GM23248 (cell line): ENCODE data around the gene SYMPK. TPM values are rescaled to one million over a fixed set of nuclear protein-coding genes. Genes with fewer than 3 reads are reported as not detected.

Experiments used
- DNase-seq: peaks from one replicate; pipeline ENCODE4 v3.0.0-alpha.2; 2015
- H2AFZ ChIP-seq: fragments of 200-600 bp; sonication (generic); 2 replicates; pipeline ENCODE4 v1.6.1; 2016; ENCODE audit warnings: antibody characterized with exemption
- H3F3A ChIP-seq: fragments of 200-600 bp; sonication (generic); 2 replicates; pipeline ENCODE4 v1.6.1; 2016; ENCODE audit warnings: mild to moderate bottlenecking, antibody characterized with exemption, mixed run types; ENCODE audit not compliant: insufficient read depth
- H3K27ac ChIP-seq: fragments of 200-600 bp; sonication (generic); 2 replicates; pipeline ENCODE4 v1.5.1; 2016; ENCODE audit warnings: mild to moderate bottlenecking
- H3K27me3 ChIP-seq: fragments of 200-600 bp; sonication (generic); replicated peaks from 2 replicates; pipeline ENCODE4 v1.6.1; 2016; ENCODE audit warnings: mild to moderate bottlenecking; ENCODE audit not compliant: insufficient read depth
- H3K36me3 ChIP-seq: fragments of 200-600 bp; sonication (generic); 2 replicates; pipeline ENCODE4 v1.6.1; 2016; ENCODE audit warnings: low read depth, mild to moderate bottlenecking
- H3K4me1 ChIP-seq: fragments of 200-600 bp; sonication (generic); 2 replicates; pipeline ENCODE4 v1.6.1; 2016; ENCODE audit warnings: mild to moderate bottlenecking; ENCODE audit not compliant: insufficient read depth
- H3K4me2 ChIP-seq: fragments of 200-600 bp; sonication (generic); one replicate; pipeline ENCODE4 v1.6.1; 2016; ENCODE audit warnings: mild to moderate bottlenecking; ENCODE audit not compliant: unreplicated experiment
- H3K4me3 ChIP-seq: fragments of 200-600 bp; sonication (generic); 2 replicates; pipeline ENCODE4 v1.5.1; 2016; ENCODE audit warnings: mild to moderate bottlenecking
- H3K79me2 ChIP-seq: fragments of 200-600 bp; sonication (generic); 2 replicates; pipeline ENCODE4 v1.6.1; 2016; ENCODE audit warnings: mild to moderate bottlenecking; ENCODE audit not compliant: insufficient read depth
- H3K9ac ChIP-seq: fragments of 200-600 bp; sonication (generic); 2 replicates; pipeline ENCODE4 v1.6.1; 2016; ENCODE audit warnings: mild to moderate bottlenecking
- H3K9me2 ChIP-seq: fragments of 200-600 bp; sonication (generic); 2 replicates; pipeline ENCODE4 v1.6.1; 2016; ENCODE audit warnings: mixed run types, mild to moderate bottlenecking, moderate library complexity; ENCODE audit not compliant: insufficient read depth
- H3K9me3 ChIP-seq: fragments of 200-600 bp; sonication (generic); one replicate; pipeline ENCODE4 v1.6.1; 2017; ENCODE audit warnings: low read depth
- H4K20me1 ChIP-seq: fragments of 200-600 bp; sonication (generic); 2 replicates; pipeline ENCODE4 v1.6.0; 2016; ENCODE audit not compliant: insufficient read depth
- EZH2 ChIP-seq: fragments of 200-600 bp; sonication (generic); IDR thresholded peaks from 2 replicates; pipeline ENCODE4 v1.6.1; 2018; ENCODE audit warnings: antibody characterized with exemption, mild to moderate bottlenecking; ENCODE audit not compliant: insufficient read depth, poor library complexity, severe bottlenecking
- EZH2phosphoT487 ChIP-seq: fragments of 200-600 bp; sonication (generic); IDR thresholded peaks from 2 replicates; pipeline ENCODE4 v1.6.1; 2018; ENCODE audit warnings: antibody characterized with exemption, moderate library complexity, mild to moderate bottlenecking, low read depth; ENCODE audit not compliant: insufficient read depth
- WGBS, 2 experiments: methylation state at CpG; one replicate each; pipeline ENCODE4 v1.1.6; 2015 to 2017; ENCODE audit warnings: low lambda C conversion rate in 2 of 2, low coverage in 1 of 2; ENCODE audit errors: missing lambda C conversion rate in 2 of 2; 5-methylcytosine and 5-hydroxymethylcytosine counted together
- in situ Hi-C: fragments of 300-500 bp; cut with MboI; formaldehyde crosslinking; loops from 2 replicates; pipeline ENCODE4 v1.15.0; 2020
- polyA plus RNA-seq: library from polyadenylated mRNA; unstranded; fragments of >200 nt; fragmentation: Nextera tagmentation; extraction: Ambion mirVana; gene quantifications from 2 replicates; pipeline ENCODE4 v1.2.1, GENCODE V29; 2016
- total RNA-seq: library from RNA; depleted of rRNA; stranded (reverse); fragments of >200 nt; shearing (Covaris generic); gene quantifications from 2 replicates; pipeline ENCODE4 v1.2.3, GENCODE V29; 2014

The SYMPK gene
- total and polyA plus RNA-seq, 2 experiments from 2014 or later: 17.8 to 28.1 TPM

GRCh38 chr19:45895519-45895972 is 32.6 kb upstream of the SYMPK start:
- no peak overlapping the region for H3K4me2 ChIP-seq
- 49% methylated on average over 9 of the region's 9 CpGs for WGBS, 2 experiments
- no peak overlapping the region for H3K9ac ChIP-seq
- H4K20me1 ChIP-seq: no peaks in the 10 kb centered on the region
- H3K27ac ChIP-seq: no peak overlapping the region
- in situ Hi-C loops: no loop called here
- peaks cover 7% of the 10 kb centered on the region; the same call in 1 of the 2 replicates for H3K79me2 ChIP-seq
- no peaks in the 10 kb centered on the region for H3K27me3 ChIP-seq
- no peaks in the 10 kb centered on the region for H3K9me3 ChIP-seq
- no peaks in the 10 kb centered on the region for H3K4me1 ChIP-seq
- no peak overlapping the region for H2AFZ ChIP-seq
- H3F3A ChIP-seq: no peaks in the 10 kb centered on the region
- no peak for DNase-seq
- H3K36me3 ChIP-seq: no peaks in the 10 kb centered on the region; the same call in 1 of the 2 replicates
- no peak overlapping the region for H3K4me3 ChIP-seq
- TF ChIP-seq EZH2phosphoT487 (no peak), EZH2 (no peak)
- no peaks in the 10 kb centered on the region for H3K9me2 ChIP-seq

GRCh38 chr19:45890877-45891276 is 27.9 kb upstream of the SYMPK start:
- no peak for DNase-seq
- no peaks in the 10 kb centered on the region for H3K27me3 ChIP-seq
- H3K9me3 ChIP-seq: no peaks in the 10 kb centered on the region
- peaks cover 4% of the 10 kb centered on the region; the same call in 1 of the 2 replicates for H3K4me1 ChIP-seq
- H2AFZ ChIP-seq: no peak overlapping the region
- no peaks in the 10 kb centered on the region for H4K20me1 ChIP-seq
- H3K36me3 ChIP-seq: no peaks in the 10 kb centered on the region
- TF ChIP-seq EZH2: no peak
- TF ChIP-seq EZH2phosphoT487: no peak
- H3K9me2 ChIP-seq: no peaks in the 10 kb centered on the region
- no peak overlapping the region for H3K4me3 ChIP-seq
- 0 to 77% methylated on average over 1 to 17 of the region's 17 CpGs for WGBS, 2 experiments
- no peak overlapping the region for H3K4me2 ChIP-seq
- H3K9ac ChIP-seq: no peak overlapping the region
- no peaks in the 10 kb centered on the region for H3K79me2 ChIP-seq
- no peak overlapping the region for H3K27ac ChIP-seq
- in situ Hi-C loops: no loop called here
- peaks cover 5% of the 10 kb centered on the region; the same call in 1 of the 2 replicates for H3F3A ChIP-seq

GRCh38 chr19:45889210-45889885 is 26.4 kb upstream of the SYMPK start:
- Histone ChIP-seq H3K4me2 (no peak overlapping the region), H3K36me3 (no peaks in the 10 kb centered on the region), H4K20me1 (no peaks in the 10 kb centered on the region), H3K27ac (no peak overlapping the region), H2AFZ (no peak overlapping the region), H3K79me2 (peaks cover 13% of the 10 kb centered on the region), H3K9me3 (no peaks in the 10 kb centered on the region), H3K27me3 (no peaks in the 10 kb centered on the region), H3K4me1 (peaks cover 4% of the 10 kb centered on the region; the same call in 1 of the 2 replicates), H3K9me2 (no peaks in the 10 kb centered on the region), H3F3A (peaks cover 5% of the 10 kb centered on the region; the same call in 1 of the 2 replicates), H3K9ac (no peak overlapping the region), H3K4me3 (no peak overlapping the region)
- WGBS, 2 experiments: 56 to 57% methylated on average over 5 to 6 of the region's 6 CpGs
- DNase-seq: no peak
- TF ChIP-seq EZH2: no peak
- TF ChIP-seq EZH2phosphoT487: no peak
- in situ Hi-C loops: no loop called here

- no peaks in the 10 kb centered on the region for H3K9me2 ChIP-seq
- 42 to 48% methylated on average over 10 of the region's 10 CpGs for WGBS, 2 experiments
- H4K20me1 ChIP-seq: no peaks in the 10 kb centered on the region
- H2AFZ ChIP-seq: peak overlapping the region; percentile 88
- H3K36me3 ChIP-seq: no peaks in the 10 kb centered on the region
- peak overlapping the region; percentile 92 for H3K9ac ChIP-seq
- peak overlapping the region; percentile 79 for H3K27ac ChIP-seq
- H3F3A ChIP-seq: peaks cover 5% of the 10 kb centered on the region; the same call in 1 of the 2 replicates
- H3K4me2 ChIP-seq: peak overlapping the region; percentile 83
- peaks cover 21% of the 10 kb centered on the region for H3K79me2 ChIP-seq
- no peaks in the 10 kb centered on the region for H3K27me3 ChIP-seq
- TF ChIP-seq EZH2: no peak
- TF ChIP-seq EZH2phosphoT487: no peak
- H3K4me1 ChIP-seq: peaks cover 4% of the 10 kb centered on the region
- in situ Hi-C loops: no loop called here
- no peaks in the 10 kb centered on the region for H3K9me3 ChIP-seq
- H3K4me3 ChIP-seq: peak overlapping the region; percentile 89
- DNase-seq: no peak
Observed at GRCh38 chr19:45887200-45887710, 24.3 kb upstream of the SYMPK start.
